Activated CD4-positive, alpha-beta memory T cell treated with anti-CD3 and anti-CD28 coated beads, Interleukin-2, amount 10 ng/mL, durations not matched to agents 7 days and 5 days (primary cell): ENCODE results near the gene TRRAP. TPM values are rescaled to one million over a fixed set of nuclear protein-coding genes. Genes with fewer than 3 reads are reported as not detected.

ENCODE experiments used
- CTCF ChIA-PET: fragments of 350-600 bp; sonication (Branson Sonifier 250); formaldehyde crosslinking; loops from one replicate; lab custom pipeline; 2021; ENCODE audit warnings: antibody characterized with exemption, inconsistent platforms; lab: Charles Lee
- POLR2A ChIA-PET: fragments of 350-600 bp; sonication (Branson Sonifier 250); formaldehyde crosslinking; loops from one replicate; lab custom pipeline; 2021; ENCODE audit warnings: antibody characterized with exemption; lab: Charles Lee
- DNase-seq: peaks from one replicate; pipeline ENCODE4 v3.0.0-alpha.2; 2020
- H3K27ac Mint-ChIP-seq: one replicate; pipeline ENCODE4 v1.8.0; 2021; ENCODE audit warnings: mild to moderate bottlenecking, mixed read lengths
- H3K27me3 Mint-ChIP-seq: one replicate; pipeline ENCODE4 v1.8.0; 2021; ENCODE audit warnings: mixed read lengths
- H3K36me3 Mint-ChIP-seq: one replicate; pipeline ENCODE4 v1.8.0; 2021; ENCODE audit warnings: low read depth, mixed read lengths
- H3K4me1 Mint-ChIP-seq: one replicate; pipeline ENCODE4 v1.8.0; 2021; ENCODE audit warnings: mixed read lengths
- H3K4me3 Mint-ChIP-seq: one replicate; pipeline ENCODE4 v1.8.0; 2021; ENCODE audit warnings: mild to moderate bottlenecking, mixed read lengths
- H3K9me3 Mint-ChIP-seq: one replicate; pipeline ENCODE4 v1.8.0; 2021; ENCODE audit warnings: mixed read lengths
- total RNA-seq, 2 experiments: library from RNA; stranded (reverse); gene quantifications; one replicate each; pipeline ENCODE4 v1.2.3, GENCODE V29; 2021

The TRRAP gene
- total RNA-seq, 2 experiments from 2014 or later: 47.8 to 54.3 TPM

GRCh38 chr7:98970016-98970615 is 91.8 kb downstream of the TRRAP start:
- H3K36me3 Mint-ChIP-seq: peaks cover 84% of the 10 kb centered on the region
- no peaks in the 10 kb centered on the region for H3K9me3 Mint-ChIP-seq
- H3K27ac Mint-ChIP-seq: no peak overlapping the region
- no peaks in the 10 kb centered on the region for H3K27me3 Mint-ChIP-seq
- DNase-seq: no peak
- CTCF ChIA-PET: no interaction called here
- POLR2A ChIA-PET: no interaction called here
- H3K4me3 Mint-ChIP-seq: no peak overlapping the region
- no peaks in the 10 kb centered on the region for H3K4me1 Mint-ChIP-seq

- H3K4me1 Mint-ChIP-seq: no peaks in the 10 kb centered on the region
- no peaks in the 10 kb centered on the region for H3K27me3 Mint-ChIP-seq
These were observed 92.5 kb downstream of the TRRAP start for GRCh38 chr7:98970805-98971204.

GRCh38 chr7:98974205-98974604 is 95.9 kb downstream of the TRRAP start:
- no peaks in the 10 kb centered on the region for H3K9me3 Mint-ChIP-seq
- POLR2A ChIA-PET: interaction anchor here (0.7 kb wide), 1 partner anchor 14 kb away, joined by 3 read pairs; no protein-coding TSS in a partner anchor
- CTCF ChIA-PET: no interaction called here
- DNase-seq: no peak
- H3K27ac Mint-ChIP-seq: peak overlapping the region; percentile 14
- no peak overlapping the region for H3K4me3 Mint-ChIP-seq
- H3K4me1 Mint-ChIP-seq: no peaks in the 10 kb centered on the region
- H3K36me3 Mint-ChIP-seq: peaks cover 81% of the 10 kb centered on the region
- H3K27me3 Mint-ChIP-seq: no peaks in the 10 kb centered on the region

More at GRCh38 chr7:98970805-98971204, 92.5 kb downstream of the TRRAP start:
- no peaks in the 10 kb centered on the region for H3K9me3 Mint-ChIP-seq
- ChIA-PET CTCF (no interaction called here), POLR2A (no interaction called here)
- no peak overlapping the region for H3K27ac Mint-ChIP-seq
- H3K4me3 Mint-ChIP-seq: no peak overlapping the region
- no peak for DNase-seq
- peaks cover 84% of the 10 kb centered on the region for H3K36me3 Mint-ChIP-seq

GRCh38 chr7:98974906-98975816 is 96.8 kb downstream of the TRRAP start:
- no peaks in the 10 kb centered on the region for H3K4me1 Mint-ChIP-seq
- DNase-seq: no peak
- ChIA-PET POLR2A (no interaction called here), CTCF (no interaction called here)
- H3K27ac Mint-ChIP-seq: no peak overlapping the region
- H3K9me3 Mint-ChIP-seq: no peaks in the 10 kb centered on the region
- no peaks in the 10 kb centered on the region for H3K27me3 Mint-ChIP-seq
- no peak overlapping the region for H3K4me3 Mint-ChIP-seq
- H3K36me3 Mint-ChIP-seq: peaks cover 82% of the 10 kb centered on the region

GRCh38 chr7:98976396-98977185 is 98.3 kb downstream of the TRRAP start:
- peaks cover 80% of the 10 kb centered on the region for H3K36me3 Mint-ChIP-seq
- POLR2A ChIA-PET: no interaction called here
- no peaks in the 10 kb centered on the region for H3K9me3 Mint-ChIP-seq
- no peaks in the 10 kb centered on the region for H3K4me1 Mint-ChIP-seq
- no peak overlapping the region for H3K4me3 Mint-ChIP-seq
- H3K27me3 Mint-ChIP-seq: no peaks in the 10 kb centered on the region
- CTCF ChIA-PET: no interaction called here
- no peak for DNase-seq
- H3K27ac Mint-ChIP-seq: no peak overlapping the region

GRCh38 chr7:98978672-98979071 is 100.3 kb downstream of the TRRAP start:
- no peaks in the 10 kb centered on the region for H3K9me3 Mint-ChIP-seq
- no peak overlapping the region for H3K4me3 Mint-ChIP-seq
- H3K36me3 Mint-ChIP-seq: peaks cover 80% of the 10 kb centered on the region
- no peak for DNase-seq
- ChIA-PET POLR2A (no interaction called here), CTCF (no interaction called here)
- H3K27ac Mint-ChIP-seq: no peak overlapping the region
- H3K27me3 Mint-ChIP-seq: no peaks in the 10 kb centered on the region
- no peaks in the 10 kb centered on the region for H3K4me1 Mint-ChIP-seq

- H3K27ac Mint-ChIP-seq: no peak overlapping the region
- no peaks in the 10 kb centered on the region for H3K27me3 Mint-ChIP-seq
- ChIA-PET POLR2A (no interaction called here), CTCF (no interaction called here)
- no peaks in the 10 kb centered on the region for H3K4me1 Mint-ChIP-seq
- H3K9me3 Mint-ChIP-seq: peaks cover 5% of the 10 kb centered on the region
- H3K36me3 Mint-ChIP-seq: peaks cover 82% of the 10 kb centered on the region
- no peak overlapping the region for H3K4me3 Mint-ChIP-seq
- DNase-seq: no peak
These were observed 103.4 kb downstream of the TRRAP start for GRCh38 chr7:98981701-98982100.

GRCh38 chr7:98982686-98983085 is 104.4 kb downstream of the TRRAP start:
- no peak overlapping the region for H3K4me3 Mint-ChIP-seq
- no peak overlapping the region for H3K27ac Mint-ChIP-seq
- peaks cover 5% of the 10 kb centered on the region for H3K9me3 Mint-ChIP-seq
- no peaks in the 10 kb centered on the region for H3K4me1 Mint-ChIP-seq
- H3K36me3 Mint-ChIP-seq: peaks cover 86% of the 10 kb centered on the region
- H3K27me3 Mint-ChIP-seq: no peaks in the 10 kb centered on the region
- ChIA-PET POLR2A (no interaction called here), CTCF (no interaction called here)
- no peak for DNase-seq

- no peak overlapping the region for H3K27ac Mint-ChIP-seq
- no peaks in the 10 kb centered on the region for H3K4me1 Mint-ChIP-seq
- CTCF ChIA-PET: interaction anchor here (0.6 kb wide), 1 partner anchor 66 kb away, joined by 4 read pairs; no protein-coding TSS in a partner anchor
- no peak overlapping the region for H3K4me3 Mint-ChIP-seq
- H3K27me3 Mint-ChIP-seq: no peaks in the 10 kb centered on the region
- H3K9me3 Mint-ChIP-seq: peaks cover 5% of the 10 kb centered on the region
- POLR2A ChIA-PET: no interaction called here
- no peak for DNase-seq
- H3K36me3 Mint-ChIP-seq: peaks cover 89% of the 10 kb centered on the region
These were observed 105.8 kb downstream of the TRRAP start for GRCh38 chr7:98984126-98984525.

- ChIA-PET CTCF (no interaction called here), POLR2A (no interaction called here)
- Mint-ChIP-seq H3K27ac (no peak overlapping the region), H3K27me3 (no peaks in the 10 kb centered on the region), H3K4me3 (no peak overlapping the region), H3K4me1 (no peaks in the 10 kb centered on the region), H3K36me3 (peaks cover 88% of the 10 kb centered on the region), H3K9me3 (peaks cover 5% of the 10 kb centered on the region)
- DNase-seq: no peak
These were observed 107.1 kb downstream of the TRRAP start for GRCh38 chr7:98985406-98985805.

- CTCF ChIA-PET: no interaction called here
- no peak for DNase-seq
- POLR2A ChIA-PET: no interaction called here
- Mint-ChIP-seq H3K27ac (no peak overlapping the region), H3K36me3 (peaks cover 86% of the 10 kb centered on the region), H3K4me1 (no peaks in the 10 kb centered on the region), H3K27me3 (no peaks in the 10 kb centered on the region), H3K4me3 (no peak overlapping the region), H3K9me3 (peaks cover 5% of the 10 kb centered on the region)
These were observed 107.6 kb downstream of the TRRAP start for GRCh38 chr7:98985945-98986344.

- Mint-ChIP-seq H3K36me3 (peaks cover 84% of the 10 kb centered on the region), H3K4me3 (no peak overlapping the region), H3K27ac (no peak overlapping the region), H3K4me1 (peaks cover 3% of the 10 kb centered on the region), H3K9me3 (peaks cover 5% of the 10 kb centered on the region), H3K27me3 (no peaks in the 10 kb centered on the region)
- DNase-seq: no peak
- POLR2A ChIA-PET: no interaction called here
- CTCF ChIA-PET: no interaction called here
These were observed 110.3 kb downstream of the TRRAP start for GRCh38 chr7:98988641-98989040.

- ChIA-PET POLR2A (no interaction called here), CTCF (no interaction called here)
- Mint-ChIP-seq H3K4me1 (peaks cover 3% of the 10 kb centered on the region), H3K27ac (no peak overlapping the region), H3K4me3 (no peak overlapping the region), H3K27me3 (no peaks in the 10 kb centered on the region), H3K36me3 (peaks cover 82% of the 10 kb centered on the region), H3K9me3 (peaks cover 5% of the 10 kb centered on the region)
- DNase-seq: no peak
These were observed 112.0 kb downstream of the TRRAP start for GRCh38 chr7:98990356-98990755.
